GM19193 (cell line): ENCODE measurements around the gene GLRA3.

ENCODE experiments used
- POLR2A ChIP-seq: IDR thresholded peaks from 4 replicates; pipeline ENCODE4 v1.6.1; 2011; ENCODE audit not compliant: insufficient read depth, insufficient read length; ENCODE audit errors: extremely low read depth

Gene GLRA3

DNA sequence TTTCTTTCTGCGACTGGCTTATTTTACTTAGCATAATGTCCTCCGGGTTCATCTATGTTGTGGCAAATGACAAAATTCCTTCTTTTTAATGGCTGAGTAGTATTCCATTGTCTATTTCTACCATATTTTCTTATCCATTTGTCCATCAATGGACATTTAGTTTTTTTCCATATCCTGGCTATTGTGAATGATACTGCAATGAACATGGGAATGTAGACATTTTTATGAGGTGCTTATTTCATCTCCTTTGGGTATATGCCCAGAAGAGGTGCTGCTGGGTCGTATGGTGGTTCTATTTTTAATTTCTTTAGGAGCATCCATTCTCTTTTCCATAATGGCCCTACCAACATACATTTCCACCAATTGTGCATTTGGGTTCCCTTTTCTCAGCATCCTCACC is 230.2 kb downstream of the GLRA3 start:
- no peak for TF ChIP-seq POLR2A

DNA sequence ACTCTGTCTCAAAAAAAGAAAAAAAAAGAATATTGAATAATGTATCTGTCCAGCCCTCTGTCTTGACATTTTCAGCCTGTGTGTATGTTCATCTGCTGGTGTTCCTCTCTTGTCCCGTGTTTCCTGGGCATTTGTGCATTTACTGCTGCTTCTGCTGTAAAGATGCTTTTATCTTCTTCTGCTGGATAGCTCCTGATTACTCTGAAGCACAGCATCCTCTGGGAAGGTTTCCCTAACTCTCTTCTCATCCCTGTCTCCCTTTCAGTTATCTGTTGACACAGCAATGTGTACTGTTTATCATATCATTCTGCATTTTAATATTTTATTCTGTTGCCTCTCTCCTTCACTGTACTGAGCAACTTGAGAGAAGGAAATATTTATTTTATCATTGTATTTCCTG is 232.5 kb downstream of the GLRA3 start:
- no peak for TF ChIP-seq POLR2A

DNA sequence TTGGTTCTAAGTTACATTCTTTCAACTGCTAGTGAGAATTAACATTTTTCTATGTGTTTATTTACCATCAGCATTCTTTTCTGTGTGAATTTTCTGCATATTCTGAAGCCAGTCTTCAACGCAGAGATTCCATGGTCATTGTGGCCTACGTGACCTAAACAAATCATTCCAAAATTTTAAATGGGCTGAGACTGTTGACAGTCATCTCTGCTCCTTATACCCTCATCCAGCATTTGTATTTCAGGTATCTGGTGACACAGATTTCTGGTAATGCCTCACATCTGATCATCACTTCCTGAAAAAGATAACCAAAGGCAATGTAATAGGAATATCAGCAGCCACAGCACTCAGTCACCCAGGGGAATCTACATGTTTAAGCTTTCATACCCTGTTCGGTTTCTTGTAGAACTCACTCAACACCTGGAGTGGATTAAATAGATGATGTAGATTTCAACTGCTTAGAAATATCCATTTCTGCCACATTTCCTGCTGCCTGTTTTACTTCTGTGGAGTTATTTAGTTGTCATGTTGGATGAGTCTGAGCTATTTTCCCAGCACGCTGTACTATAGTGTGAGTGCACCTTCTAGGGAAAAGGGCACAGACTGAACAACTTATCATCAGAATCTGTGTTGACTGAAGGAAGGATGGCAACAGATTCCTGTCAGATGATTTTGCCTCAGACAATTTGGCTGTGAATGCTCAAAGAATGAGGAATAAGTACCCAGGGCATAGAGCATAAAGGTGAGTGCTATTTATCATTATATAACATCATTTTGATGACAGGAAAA is 233.7 kb downstream of the GLRA3 start:
- TF ChIP-seq POLR2A = no peak

DNA sequence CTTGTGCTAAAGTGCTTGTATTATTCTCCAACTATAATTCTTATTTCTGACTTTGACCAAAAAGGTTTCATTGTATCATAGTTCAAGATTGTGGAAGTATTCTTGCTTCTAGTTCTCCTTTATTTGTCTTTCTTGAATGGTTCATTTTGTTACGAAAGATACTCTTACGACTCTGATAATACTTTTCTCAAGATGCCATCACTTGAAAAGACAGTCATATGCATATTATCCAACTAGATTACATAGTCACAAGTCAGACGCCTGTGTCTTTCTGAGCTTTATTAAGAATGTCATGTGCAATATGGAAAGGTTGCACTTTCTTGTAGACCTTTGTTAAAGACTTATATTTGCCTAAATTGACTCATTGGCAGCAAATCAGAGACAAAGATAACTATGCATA is 235.3 kb downstream of the GLRA3 start:
- no peak for TF ChIP-seq POLR2A

DNA sequence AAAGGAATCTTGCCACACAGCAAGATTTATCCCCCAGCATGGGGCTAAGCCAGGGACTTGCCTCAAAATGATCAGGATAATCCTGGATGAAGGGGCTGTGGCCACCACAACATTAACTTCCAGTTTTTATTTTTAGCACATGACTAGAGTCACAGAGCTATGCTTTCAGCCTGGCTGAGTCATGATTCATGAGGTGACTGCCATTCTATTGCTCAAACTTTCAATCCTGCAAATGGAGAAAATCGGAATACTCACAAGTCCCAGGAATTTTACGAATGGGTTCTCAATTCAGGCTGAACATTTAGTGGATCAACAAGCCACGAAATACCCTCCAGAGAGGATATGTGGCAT is 236.1 kb downstream of the GLRA3 start:
- no peak for TF ChIP-seq POLR2A

DNA sequence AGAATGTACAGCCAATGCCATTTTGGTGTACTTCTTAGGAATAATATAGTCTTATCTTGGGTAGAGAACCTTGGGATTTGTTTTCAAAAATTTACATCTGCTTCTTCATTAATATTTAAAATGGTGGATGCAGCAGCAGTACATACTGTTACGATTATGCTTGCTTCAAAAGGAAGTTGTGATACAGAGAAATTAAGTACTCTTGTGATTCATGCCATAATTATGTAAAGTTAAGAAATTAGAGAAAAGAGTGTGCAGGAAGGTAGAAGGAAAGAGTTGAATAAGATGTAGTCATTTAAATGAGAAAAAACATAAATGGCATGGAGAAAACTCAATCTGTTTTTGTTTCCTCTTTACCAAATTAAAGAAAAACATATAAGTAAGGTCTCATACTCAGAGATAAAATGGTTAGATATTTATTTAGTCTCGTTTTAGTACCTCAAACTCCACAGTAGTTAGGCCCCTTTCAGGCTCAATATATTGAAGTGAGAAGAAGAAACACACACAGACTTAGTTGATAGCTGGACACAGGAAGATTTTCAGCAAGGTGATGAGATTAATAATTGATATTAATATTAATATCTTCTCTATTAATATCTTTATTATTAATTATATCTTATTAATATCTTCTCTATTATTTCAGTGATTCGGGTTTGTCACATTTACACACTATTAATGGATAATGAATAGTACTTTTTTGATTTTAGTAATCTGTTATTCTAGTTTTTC is 236.6 kb downstream of the GLRA3 start:
- no peak for TF ChIP-seq POLR2A

DNA sequence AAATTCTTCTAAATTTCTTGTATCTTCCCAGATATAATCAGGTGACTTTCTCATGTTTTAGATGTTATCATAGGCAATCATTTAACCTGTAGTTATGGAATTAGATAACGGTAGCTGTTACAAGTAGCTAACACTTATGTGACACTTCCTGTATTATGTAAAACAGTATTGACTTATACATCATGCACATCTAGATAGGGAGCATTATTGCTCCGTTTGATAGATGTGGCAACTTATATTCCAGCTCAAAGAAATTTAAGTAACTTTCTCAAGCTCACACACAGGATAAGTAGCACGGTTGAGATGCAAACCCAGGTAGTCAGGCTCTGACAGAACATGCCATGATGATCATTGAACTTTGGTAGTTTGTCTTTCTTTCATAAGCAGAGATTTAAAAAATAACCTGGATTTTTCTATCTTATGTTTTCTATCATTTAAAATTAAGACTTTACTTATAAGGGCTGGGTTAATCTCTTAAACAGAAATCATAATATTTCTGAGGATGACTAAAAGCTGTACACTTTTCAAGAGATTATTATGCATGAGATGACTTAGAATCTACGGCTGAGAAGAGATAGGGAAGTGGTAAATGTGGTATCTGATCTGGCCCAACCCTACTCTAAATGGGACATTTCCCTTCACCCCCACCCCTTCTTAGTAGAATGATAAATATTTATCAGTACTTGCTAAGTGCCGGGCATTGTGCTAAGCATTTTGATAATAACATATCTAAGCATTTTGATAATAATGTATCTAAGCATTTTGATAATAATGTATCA is 237.6 kb downstream of the GLRA3 start:
- TF ChIP-seq POLR2A = no peak

DNA sequence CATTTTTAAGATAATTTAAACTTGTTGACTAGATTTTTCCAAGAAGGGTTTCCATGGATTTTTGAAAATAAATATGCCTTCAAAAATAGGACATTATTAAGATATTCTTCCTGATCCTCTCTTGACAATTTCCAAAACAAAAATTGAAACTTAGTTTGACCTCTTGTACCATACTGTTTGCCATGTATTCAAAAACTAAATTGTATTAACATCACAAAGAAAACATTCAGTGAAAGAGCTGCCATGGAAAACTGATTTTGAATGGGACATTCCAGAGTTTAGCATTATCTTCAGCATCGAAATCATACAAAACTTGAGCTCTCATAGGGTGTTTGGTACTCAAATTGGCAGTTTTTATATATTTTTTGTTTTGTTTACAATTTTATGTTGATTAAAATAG is 238.7 kb downstream of the GLRA3 start:
- no peak for TF ChIP-seq POLR2A
